Psoas muscle (tissue), 8 donors: ENCODE results near the gene TSC22D2. TPM values are rescaled to one million over a fixed set of nuclear protein-coding genes. Genes with fewer than 3 reads are reported as not detected.

Source experiments
- ATAC-seq, 4 donors: fragments of 200-7000 bp; cut with Tn5 transposase; one replicate each; pipeline ENCODE4 v1.9.1; 2020; ENCODE audit warnings: moderate library complexity in 3 of 4, mild to moderate bottlenecking in 2 of 4
- DNase-seq, 2 donors: peaks; one replicate each; pipeline ENCODE4 v3.0.0-alpha.2; 2020
- H3K27ac ChIP-seq: fragments of 200-600 bp; one replicate; pipeline ENCODE4 v1.8.0; 2022
- H3K27me3 ChIP-seq, 3 donors: fragments of 200-600 bp in 1 of 3; one replicate each; pipeline versions ENCODE4 v1.6.1 to v1.8.0; 2013 to 2022; ENCODE audit warnings: low read length in 2 of 3, mild to moderate bottlenecking in 2 of 3, moderate library complexity in 1 of 3; ENCODE audit not compliant: insufficient read depth in 3 of 3
- H3K36me3 ChIP-seq, 2 donors: fragments of 200-600 bp in 1 of 2; one replicate each; pipeline versions ENCODE4 v1.6.1 to v1.8.0; 2013 to 2022; ENCODE audit warnings: low read depth in 1 of 2, mild to moderate bottlenecking in 1 of 2, moderate library complexity in 1 of 2; ENCODE audit not compliant: insufficient read depth in 1 of 2
- H3K4me1 ChIP-seq: fragments of 200-600 bp; one replicate; pipeline ENCODE4 v1.8.0; 2022
- H3K4me3 ChIP-seq: fragments of 200-600 bp; one replicate; pipeline ENCODE4 v1.8.0; 2022; ENCODE audit warnings: mild to moderate bottlenecking
- H3K9me3 ChIP-seq: fragments of 200-600 bp; one replicate; pipeline ENCODE4 v1.8.0; 2022
- CTCF ChIP-seq: fragments of 200-600 bp; IDR thresholded peaks from one replicate; pipeline ENCODE4 v1.8.0; 2022; ENCODE audit warnings: antibody characterized with exemption
- WGBS, 3 donors: extraction: QIAGEN DNeasy Blood & Tissue Kit; methylation state at CpG; one replicate each; pipeline versions ENCODE4 v1.1.6 to v1.1.7; 2013; 5-methylcytosine and 5-hydroxymethylcytosine counted together
- intact Hi-C, 2 donors: fragments of 100-400 bp; cut with DNase I; formaldehyde crosslinking; loops; one replicate each; pipeline versions ENCODE4 v1.11.0 to v1.14.2; 2022
- polyA plus RNA-seq, 3 donors: library from polyadenylated mRNA; stranded (reverse); fragments of 200-250 nt; gene quantifications; one replicate each; pipeline ENCODE4 v1.2.3, GENCODE V29; 2013
- total RNA-seq, 4 donors: library from RNA; stranded (reverse); fragmentation: NEBNext Ultra II Directional in 2 of 4; extraction: Animal tissue kit (Norgen Biotek cat#: 25700) in 2 of 4; gene quantifications; one replicate each; pipeline versions ENCODE4 v1.2.1 to v1.2.4, GENCODE V29; 2021 to 2023
- donor health status: healthy with polysubstance abuse.
- donor health status: DM: no; HTN: no; CAD: no; lungs with moderate emphysema.
- donor health status: Bipolar disorder and iron deficiency.
- donor health status: healthy.
- donor health status: DM: yes; HTN: yes; CAD: no.
- donor health status: DM: no; HTN: no; CAD: no.
- donor health status: DM: no; HTN: no; CAD: no.
- donor health status: DM: yes; HTN: yes; CAD: no.

The TSC22D2 gene
- total and polyA plus RNA-seq, 7 donors = 10.4 to 63.6 (median 29.7) TPM

DNA sequence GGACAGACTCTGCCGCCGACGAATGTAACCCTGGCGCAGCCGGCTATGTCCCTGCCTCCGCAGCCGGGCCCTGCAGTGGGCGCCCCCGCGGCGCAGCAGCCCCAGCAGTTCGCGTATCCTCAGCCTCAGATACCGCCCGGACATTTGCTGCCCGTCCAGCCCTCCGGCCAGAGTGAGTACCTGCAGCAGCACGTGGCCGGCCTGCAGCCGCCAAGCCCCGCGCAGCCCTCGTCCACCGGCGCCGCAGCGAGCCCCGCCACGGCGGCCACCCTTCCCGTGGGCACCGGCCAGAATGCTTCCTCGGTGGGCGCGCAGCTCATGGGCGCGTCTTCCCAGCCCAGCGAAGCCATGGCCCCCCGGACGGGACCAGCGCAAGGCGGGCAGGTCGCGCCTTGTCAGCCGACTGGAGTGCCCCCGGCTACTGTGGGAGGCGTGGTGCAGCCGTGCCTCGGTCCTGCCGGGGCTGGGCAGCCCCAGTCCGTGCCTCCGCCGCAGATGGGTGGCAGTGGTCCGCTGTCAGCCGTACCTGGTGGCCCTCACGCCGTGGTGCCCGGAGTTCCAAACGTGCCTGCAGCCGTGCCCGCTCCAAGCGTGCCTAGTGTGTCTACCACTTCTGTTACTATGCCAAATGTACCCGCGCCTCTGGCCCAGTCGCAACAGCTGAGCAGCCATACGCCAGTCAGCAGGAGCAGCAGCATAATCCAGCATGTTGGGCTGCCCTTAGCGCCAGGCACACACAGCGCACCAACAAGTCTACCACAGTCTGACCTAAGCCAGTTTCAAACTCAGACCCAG is 2.4 kb downstream of the TSC22D2 start:
- WGBS, 3 donors = 0 to 1% (median 1%) methylated on average over 64 to 68 of the region's 68 CpGs
- no peaks in the 10 kb centered on the region for H3K36me3 ChIP-seq
- ATAC-seq (peak; percentile 17 to 41 (median 28)), DNase-seq (peak; percentile 39 to 77)
- peaks cover 36% of the 10 kb centered on the region for H3K4me1 ChIP-seq
- peak overlapping the region; percentile 99 for H3K27ac ChIP-seq
- TF ChIP-seq CTCF = no peak
- intact Hi-C loops = loop anchor here (2.0 to 5.0 kb wide), 4 partner anchors 42 to 134 kb away; no protein-coding TSS in a partner anchor
- no peaks in the 10 kb centered on the region for H3K27me3 ChIP-seq
- H3K4me3 ChIP-seq = peak overlapping the region; percentile 88
- H3K9me3 ChIP-seq = no peaks in the 10 kb centered on the region

DNA sequence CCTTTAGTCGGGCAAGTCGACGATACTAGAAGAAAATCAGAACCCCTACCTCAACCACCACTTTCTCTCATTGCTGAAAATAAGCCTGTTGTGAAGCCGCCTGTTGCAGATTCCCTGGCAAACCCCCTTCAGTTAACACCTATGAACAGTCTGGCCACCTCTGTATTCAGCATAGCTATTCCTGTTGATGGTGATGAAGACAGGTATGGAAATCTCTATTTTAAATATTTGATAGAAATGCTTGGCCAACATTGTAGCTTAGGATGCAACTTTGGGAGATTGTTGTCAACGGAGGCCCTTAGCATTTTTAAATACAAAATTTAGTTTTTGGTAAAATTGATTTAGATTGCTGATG is 3.0 kb downstream of the TSC22D2 start:
- 1% methylated on average over 5 of the region's 5 CpGs for WGBS, 3 donors
- intact Hi-C loops = loop anchor here (2.0 to 5.0 kb wide), 4 partner anchors 41 to 134 kb away; no protein-coding TSS in a partner anchor
- H3K9me3 ChIP-seq = no peaks in the 10 kb centered on the region
- H3K4me3 ChIP-seq = peak overlapping the region; percentile 88
- no peaks in the 10 kb centered on the region for H3K27me3 ChIP-seq
- H3K36me3 ChIP-seq = no peaks in the 10 kb centered on the region
- ATAC-seq = no peak
- peak overlapping the region; percentile 99 for H3K27ac ChIP-seq
- no peak for DNase-seq
- H3K4me1 ChIP-seq = peaks cover 42% of the 10 kb centered on the region
- TF ChIP-seq CTCF = no peak

GRCh38 chr3:150411546-150411945 is 3.4 kb downstream of the TSC22D2 start:
- intact Hi-C loops = loop anchor here (2.0 to 5.0 kb wide), 4 partner anchors 41 to 133 kb away; no protein-coding TSS in a partner anchor
- TF ChIP-seq CTCF = no peak
- ATAC-seq = no peak
- Histone ChIP-seq H3K9me3 (no peaks in the 10 kb centered on the region), H3K36me3 (no peaks in the 10 kb centered on the region), H3K4me1 (peaks cover 47% of the 10 kb centered on the region), H3K27me3 (no peaks in the 10 kb centered on the region), H3K27ac (peak overlapping the region; percentile 99), H3K4me3 (peak overlapping the region; percentile 88)
- 0 to 12% (median 2%) methylated on average over 3 of the region's 3 CpGs for WGBS, 3 donors
- no peak for DNase-seq

DNA sequence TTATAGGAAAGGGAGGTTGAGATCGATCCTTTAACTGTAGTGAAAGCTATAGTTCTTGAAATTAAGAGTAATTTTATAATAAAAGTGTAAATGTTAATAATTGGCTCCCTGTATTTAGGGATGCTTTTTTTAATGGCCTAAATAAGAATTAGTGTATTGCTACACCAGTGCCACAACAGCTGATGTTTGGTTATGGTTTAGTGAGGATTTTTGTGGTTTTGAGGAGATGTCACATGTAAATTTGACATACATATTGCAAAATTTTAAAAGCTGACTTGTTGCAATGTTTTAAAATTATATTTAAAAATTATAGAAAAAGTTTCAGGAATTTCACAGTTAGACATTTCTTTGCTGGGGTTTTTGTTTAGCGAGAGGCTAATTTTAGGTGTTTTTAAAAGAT is 3.9 kb downstream of the TSC22D2 start:
- intact Hi-C loops = loop anchor here (2.0 to 5.0 kb wide), 5 partner anchors 40 to 133 kb away; no protein-coding TSS in a partner anchor
- H3K4me1 ChIP-seq = peaks cover 50% of the 10 kb centered on the region

More for the DNA sequence above, 3.9 kb downstream of the TSC22D2 start:
- no peaks in the 10 kb centered on the region for H3K9me3 ChIP-seq
- H3K27me3 ChIP-seq = no peaks in the 10 kb centered on the region
- H3K4me3 ChIP-seq = peak overlapping the region; percentile 88
- DNase-seq = no peak
- WGBS, 3 donors = 22 to 32% (median 28%) methylated on average over 2 of the region's 2 CpGs
- TF ChIP-seq CTCF = no peak
- H3K27ac ChIP-seq = peak overlapping the region; percentile 99
- ATAC-seq = no peak
- no peaks in the 10 kb centered on the region for H3K36me3 ChIP-seq
